Stimulated activated CD4-positive, alpha-beta T cell treated with anti-CD3 and anti-CD28 coated beads, Interleukin-4, amount 100 ng/mL, for 24 hours (primary cell): Measurements from ENCODE around the gene DAB2IP.

Experiments
- DNase-seq: peaks from one replicate; pipeline ENCODE4 v3.0.0-alpha.2; 2020

Gene DAB2IP

GRCh38 chr9:121686930-121687541, 35.6 kb downstream of the DAB2IP start:
- DNase-seq: peak; percentile 44

GRCh38 chr9:121688146-121688680, 36.8 kb downstream of the DAB2IP start:
- no peak for DNase-seq

- DNase-seq: no peak
Observed at GRCh38 chr9:121688681-121689080, 37.2 kb downstream of the DAB2IP start.

- no peak for DNase-seq
Observed at GRCh38 chr9:121689461-121690157, 38.2 kb downstream of the DAB2IP start.

- no peak for DNase-seq
Observed at GRCh38 chr9:121690316-121690715, 38.9 kb downstream of the DAB2IP start.

- no peak for DNase-seq
Observed at GRCh38 chr9:121690766-121691165, 39.3 kb downstream of the DAB2IP start.

- no peak for DNase-seq
Observed at GRCh38 chr9:121691890-121692289, 40.5 kb downstream of the DAB2IP start.

GRCh38 chr9:121692606-121693387, 41.4 kb downstream of the DAB2IP start:
- no peak for DNase-seq

GRCh38 chr9:121693388-121693670, 41.9 kb downstream of the DAB2IP start:
- DNase-seq: no peak

GRCh38 chr9:121694001-121694400, 42.6 kb downstream of the DAB2IP start:
- no peak for DNase-seq

- DNase-seq: no peak
Observed at GRCh38 chr9:121694600-121694999, 43.2 kb downstream of the DAB2IP start.

- no peak for DNase-seq
Observed at GRCh38 chr9:121696930-121697329, 45.5 kb downstream of the DAB2IP start.

- peak; percentile 15 for DNase-seq
Observed at GRCh38 chr9:121698627-121699570, 47.5 kb downstream of the DAB2IP start.

GRCh38 chr9:121699571-121700164, 48.2 kb downstream of the DAB2IP start:
- DNase-seq: no peak

GRCh38 chr9:121700165-121700831, 48.9 kb downstream of the DAB2IP start:
- DNase-seq: no peak

GRCh38 chr9:121700832-121701419, 49.5 kb downstream of the DAB2IP start:
- no peak for DNase-seq

GRCh38 chr9:121701736-121702261, 50.4 kb downstream of the DAB2IP start:
- DNase-seq: no peak

GRCh38 chr9:121703014-121703734, 51.7 kb downstream of the DAB2IP start:
- no peak for DNase-seq

GRCh38 chr9:121704281-121704680, 52.8 kb downstream of the DAB2IP start:
- no peak for DNase-seq

- no peak for DNase-seq
Observed at GRCh38 chr9:121706149-121706750, 54.8 kb downstream of the DAB2IP start.
